MCF 10A (cell line): ENCODE results near the gene ERC2. TPM values are rescaled to one million over a fixed set of nuclear protein-coding genes. Genes with fewer than 3 reads are reported as not detected.

Experiments used
- BruUV-seq: library from RNA; stranded (reverse); fragments of 400-500 nt; replicated peaks from 2 replicates; lab custom pipeline; 2021; lab: Mats Ljungman, UMichigan
- CTCF ChIA-PET: fragments of 300-600 bp; sonication (Branson Sonifier 250); formaldehyde crosslinking; extraction: SDS; loops from one replicate; lab custom pipeline; 2021; ENCODE audit warnings: antibody characterized with exemption, inconsistent platforms; lab: Yijun Ruan, JAX
- POLR2A ChIA-PET: fragments of 300-600, 350-650 bp; sonication (Branson Sonifier 250); formaldehyde crosslinking; extraction: SDS; loops from one replicate; lab custom pipeline; 2020; ENCODE audit warnings: antibody characterized with exemption, inconsistent platforms; lab: Yijun Ruan, JAX
- DNase-seq: peaks from one replicate; pipeline ENCODE4 v3.0.0-alpha.2; 2018; ENCODE audit not compliant: unreplicated experiment
- H3K27ac Mint-ChIP-seq: one replicate; pipeline ENCODE4 v1.8.0; 2022; ENCODE audit warnings: mild to moderate bottlenecking, low read depth, mixed read lengths; ENCODE audit not compliant: unreplicated experiment
- H3K27me3 Mint-ChIP-seq: one replicate; pipeline ENCODE4 v1.8.0; 2022; ENCODE audit warnings: mixed read lengths; ENCODE audit not compliant: insufficient read depth, unreplicated experiment
- H3K36me3 Mint-ChIP-seq: one replicate; pipeline ENCODE4 v1.8.0; 2022; ENCODE audit warnings: mild to moderate bottlenecking, moderate library complexity, mixed read lengths; ENCODE audit not compliant: insufficient read depth, unreplicated experiment
- H3K4me1 Mint-ChIP-seq: one replicate; pipeline ENCODE4 v1.8.0; 2022; ENCODE audit warnings: mixed read lengths; ENCODE audit not compliant: insufficient read depth, unreplicated experiment
- H3K4me3 Mint-ChIP-seq: one replicate; pipeline ENCODE4 v1.8.0; 2022; ENCODE audit warnings: mild to moderate bottlenecking, moderate library complexity, mixed read lengths; ENCODE audit not compliant: unreplicated experiment
- H3K9me3 Mint-ChIP-seq: one replicate; pipeline ENCODE4 v1.8.0; 2022; ENCODE audit warnings: mixed read lengths; ENCODE audit not compliant: unreplicated experiment
- CTCF ChIP-seq: fragments of 200-600 bp; IDR thresholded peaks from one replicate; pipeline ENCODE4 v1.8.0; 2022; ENCODE audit warnings: antibody characterized with exemption, mild to moderate bottlenecking; ENCODE audit not compliant: unreplicated experiment
- intact Hi-C: fragments of 100-400 bp; cut with micrococcal nuclease; formaldehyde crosslinking; loops from 2 replicates; pipeline ENCODE4 v1.14.1; 2022
- total RNA-seq: library from RNA; stranded (reverse); gene quantifications from 2 replicates; pipeline ENCODE4 v1.2.3, GENCODE V29; 2022

The ERC2 gene
- total RNA-seq, 1 experiment from 2014 or later = 0.42 TPM

- intact Hi-C loops = no loop called here
- no TSS peak for BruUV-seq
- H3K27me3 Mint-ChIP-seq = no peaks in the 10 kb centered on the region
- no peak overlapping the region for H3K4me3 Mint-ChIP-seq
- no peak for TF ChIP-seq CTCF
- CTCF ChIA-PET = no interaction called here
- H3K9me3 Mint-ChIP-seq = no peaks in the 10 kb centered on the region
- DNase-seq = no peak
- H3K27ac Mint-ChIP-seq = no peak overlapping the region
- H3K4me1 Mint-ChIP-seq = no peaks in the 10 kb centered on the region
- POLR2A ChIA-PET = no interaction called here
- no peaks in the 10 kb centered on the region for H3K36me3 Mint-ChIP-seq
Measured at GRCh38 chr3:55775366-55776154, 692.7 kb downstream of the ERC2 start.

GRCh38 chr3:55774856-55775255 lies 693.4 kb downstream of the ERC2 start:
- H3K4me3 Mint-ChIP-seq = no peak overlapping the region
- no peaks in the 10 kb centered on the region for H3K27me3 Mint-ChIP-seq
- DNase-seq = no peak
- TF ChIP-seq CTCF = no peak
- no peaks in the 10 kb centered on the region for H3K4me1 Mint-ChIP-seq
- CTCF ChIA-PET = no interaction called here
- H3K27ac Mint-ChIP-seq = no peak overlapping the region
- H3K9me3 Mint-ChIP-seq = no peaks in the 10 kb centered on the region
- H3K36me3 Mint-ChIP-seq = no peaks in the 10 kb centered on the region
- POLR2A ChIA-PET = no interaction called here
- intact Hi-C loops = no loop called here
- no TSS peak for BruUV-seq

- CTCF ChIA-PET = no interaction called here
- H3K4me3 Mint-ChIP-seq = no peak overlapping the region
- no peak overlapping the region for H3K27ac Mint-ChIP-seq
- POLR2A ChIA-PET = no interaction called here
- DNase-seq = no peak
- no peak for TF ChIP-seq CTCF
- H3K9me3 Mint-ChIP-seq = no peaks in the 10 kb centered on the region
- intact Hi-C loops = no loop called here
- H3K27me3 Mint-ChIP-seq = no peaks in the 10 kb centered on the region
- H3K4me1 Mint-ChIP-seq = no peaks in the 10 kb centered on the region
- no TSS peak for BruUV-seq
- H3K36me3 Mint-ChIP-seq = no peaks in the 10 kb centered on the region
Measured at GRCh38 chr3:55771503-55771902, 696.8 kb downstream of the ERC2 start.

- POLR2A ChIA-PET = no interaction called here
- Mint-ChIP-seq H3K4me1 (no peaks in the 10 kb centered on the region), H3K27ac (no peak overlapping the region), H3K36me3 (no peaks in the 10 kb centered on the region), H3K4me3 (no peak overlapping the region), H3K9me3 (no peaks in the 10 kb centered on the region), H3K27me3 (no peaks in the 10 kb centered on the region)
- no peak for TF ChIP-seq CTCF
- CTCF ChIA-PET = interaction anchor here (0.6 kb wide), 1 partner anchor 436 kb away, joined by 3 read pairs; no protein-coding TSS in a partner anchor
- intact Hi-C loops = no loop called here
- BruUV-seq = no TSS peak
- no peak for DNase-seq
Measured at GRCh38 chr3:55770077-55770476, 698.2 kb downstream of the ERC2 start.
